H1 (cell line): ENCODE measurements around the gene PCCA. TPM values are rescaled to one million over a fixed set of nuclear protein-coding genes. Genes with fewer than 3 reads are reported as not detected.

ENCODE experiments used
- CTCF ChIA-PET: fragments of 300-600 bp; sonication (Branson Sonifier 250); formaldehyde crosslinking; loops from one replicate; lab custom pipeline; 2021; ENCODE audit not compliant: partially characterized antibody; lab: Charles Lee
- POLR2A ChIA-PET: fragments of 300-600 bp; sonication (Branson Sonifier 250); formaldehyde crosslinking; loops from one replicate; lab custom pipeline; 2021; ENCODE audit warnings: inconsistent platforms; ENCODE audit not compliant: partially characterized antibody; lab: Charles Lee
- DNase-seq, 2 experiments: peaks; one replicate each; pipeline versions ENCODE4 v3.0.0 to v3.0.0-alpha.2; 2010 to 2022; ENCODE audit warnings: low spot score in 2 of 2, low read depth in 1 of 2, mixed read lengths in 1 of 2
- FAIRE-seq: peaks from 2 replicates; lab custom pipeline; 2011; peaks lifted over from hg19 to GRCh38; lab: Jason Lieb, UNC
- H2AFZ ChIP-seq: 2 replicates; pipeline ENCODE4 v1.8.1; 2012; ENCODE audit warnings: low read length, inconsistent platforms
- H2AK5ac ChIP-seq: 2 replicates; pipeline ENCODE4 v1.6.1; 2013; ENCODE audit warnings: low read depth, low read length
- H2BK120ac ChIP-seq: replicated peaks from 2 replicates; pipeline ENCODE3; 2013; ENCODE audit warnings: low read depth, low read length, inconsistent platforms
- H2BK12ac ChIP-seq: 2 replicates; pipeline ENCODE4 v1.6.1; 2013; ENCODE audit warnings: low read depth, low read length
- H2BK15ac ChIP-seq: 2 replicates; pipeline ENCODE4 v1.6.1; 2013; ENCODE audit warnings: low read length
- H2BK20ac ChIP-seq: 2 replicates; pipeline ENCODE4 v1.6.1; 2013; ENCODE audit warnings: low read length
- H2BK5ac ChIP-seq: 2 replicates; pipeline ENCODE4 v1.6.1; 2013; ENCODE audit warnings: low read depth, low read length
- H3K14ac ChIP-seq: 2 replicates; pipeline ENCODE4 v1.6.1; 2013; ENCODE audit warnings: inconsistent platforms; ENCODE audit not compliant: insufficient read length
- H3K18ac ChIP-seq: 2 replicates; pipeline ENCODE4 v1.6.1; 2013; ENCODE audit warnings: low read length; ENCODE audit errors: extremely low read depth
- H3K23ac ChIP-seq: 2 replicates; pipeline ENCODE4 v1.6.1; 2013; ENCODE audit warnings: inconsistent platforms; ENCODE audit not compliant: insufficient read length
- H3K23me2 ChIP-seq: 2 replicates; pipeline ENCODE4 v1.6.1; 2013; ENCODE audit warnings: low read depth, low read length
- H3K27ac ChIP-seq: 2 replicates; pipeline ENCODE4 v1.6.1; 2011; ENCODE audit warnings: low read depth, low read length, inconsistent platforms
- H3K27me3 ChIP-seq, 4 experiments: replicated peaks in 1 of 4; 1 replicate in 1 of 4; 2 replicates in 3 of 4; pipeline versions ENCODE4 v1.6.1 to v1.8.1; 2011 to 2013; ENCODE audit warnings: low read length in 3 of 4, mild to moderate bottlenecking in 3 of 4, inconsistent platforms in 2 of 4, mixed read lengths in 2 of 4, moderate library complexity in 1 of 4; ENCODE audit not compliant: control insufficient read depth in 3 of 4, insufficient read depth in 3 of 4; ENCODE audit errors: extremely low read depth in 1 of 4
- H3K36me3 ChIP-seq, 4 experiments: 2 replicates each; pipeline versions ENCODE4 v1.6.1 to v1.8.1; 2011 to 2013; ENCODE audit warnings: mild to moderate bottlenecking in 4 of 4, low read length in 3 of 4, moderate library complexity in 2 of 4, control low read depth in 1 of 4, inconsistent platforms in 1 of 4; ENCODE audit not compliant: insufficient read depth in 4 of 4, control insufficient read depth in 2 of 4
- H3K4ac ChIP-seq: replicated peaks from 2 replicates; pipeline ENCODE3; 2013; ENCODE audit warnings: low read length, low read depth, mixed read lengths, inconsistent platforms; ENCODE audit not compliant: insufficient read length
- H3K4me1 ChIP-seq, 4 experiments: replicated peaks in 1 of 4; 1 replicate in 1 of 4; 2 replicates in 3 of 4; pipeline versions ENCODE4 v1.6.1 to v1.8.1; 2011 to 2013; ENCODE audit warnings: low read length in 3 of 4, inconsistent platforms in 2 of 4, mixed read lengths in 1 of 4; ENCODE audit not compliant: insufficient read depth in 4 of 4, control insufficient read depth in 3 of 4
- H3K4me2 ChIP-seq, 2 experiments: 2 replicates each; pipeline versions ENCODE4 v1.6.1 to v1.8.1; 2011 to 2013; ENCODE audit warnings: low read depth in 2 of 2, low read length in 2 of 2, control low read depth in 1 of 2, inconsistent platforms in 1 of 2, mild to moderate bottlenecking in 1 of 2; ENCODE audit not compliant: insufficient read depth in 1 of 2
- H3K4me3 ChIP-seq, 4 experiments: fragments of 200-600, 300-600 bp in 1 of 4; sonication (generic), shearing (Covaris generic), sonication (Bioruptor Twin) in 1 of 4; 2 replicates each; pipeline versions ENCODE4 v1.5.1 to v1.8.1; 2011 to 2016; ENCODE audit warnings: low read length in 4 of 4, low read depth in 3 of 4, control low read depth in 2 of 4, inconsistent platforms in 2 of 4, mild to moderate bottlenecking in 2 of 4, mixed read lengths in 1 of 4, moderate library complexity in 1 of 4; ENCODE audit not compliant: insufficient read depth in 2 of 4; ENCODE audit errors: extremely low read depth in 1 of 4
- H3K56ac ChIP-seq: replicated peaks from 2 replicates; pipeline ENCODE3; 2013; ENCODE audit warnings: low read depth, mild to moderate bottlenecking, mixed read lengths, low read length, inconsistent platforms; ENCODE audit not compliant: insufficient read length
- H3K79me1 ChIP-seq: 2 replicates; pipeline ENCODE4 v1.6.1; 2013; ENCODE audit warnings: low read depth, low read length, control low read depth
- H3K79me2 ChIP-seq, 2 experiments: 2 replicates each; pipeline versions ENCODE4 v1.6.1 to v1.8.1; 2012 to 2013; ENCODE audit warnings: low read length in 2 of 2, mild to moderate bottlenecking in 2 of 2, inconsistent platforms in 1 of 2; ENCODE audit not compliant: insufficient read depth in 2 of 2, control insufficient read depth in 1 of 2
- H3K9ac ChIP-seq, 4 experiments: replicated peaks in 1 of 4; 1 replicate in 1 of 4; 2 replicates in 3 of 4; pipeline versions ENCODE4 v1.6.1 to v1.8.1; 2011 to 2013; ENCODE audit warnings: low read depth in 3 of 4, low read length in 3 of 4, control low read depth in 2 of 4, mild to moderate bottlenecking in 2 of 4, moderate library complexity in 2 of 4, inconsistent platforms in 1 of 4; ENCODE audit errors: extremely low read depth in 1 of 4
- H3K9me3 ChIP-seq, 2 experiments: 2 replicates each; pipeline versions ENCODE4 v1.6.1 to v1.8.1; 2012 to 2013; ENCODE audit warnings: mild to moderate bottlenecking in 2 of 2, moderate library complexity in 2 of 2, control low read depth in 1 of 2, inconsistent platforms in 1 of 2, low read depth in 1 of 2, low read length in 1 of 2, mixed read lengths in 1 of 2; ENCODE audit not compliant: insufficient read depth in 2 of 2
- H4K20me1 ChIP-seq, 2 experiments: replicated peaks in 1 of 2; 2 replicates each; pipeline versions ENCODE3 to v1.8.1; 2011 to 2013; ENCODE audit warnings: inconsistent platforms in 2 of 2, low read length in 2 of 2, mild to moderate bottlenecking in 1 of 2; ENCODE audit not compliant: insufficient read depth in 2 of 2, control insufficient read depth in 1 of 2
- H4K5ac ChIP-seq: 2 replicates; pipeline ENCODE4 v1.6.1; 2013; ENCODE audit warnings: low read length, low read depth, mixed read lengths, inconsistent platforms; ENCODE audit not compliant: insufficient read length
- H4K8ac ChIP-seq: 2 replicates; pipeline ENCODE4 v1.8.0; 2013; ENCODE audit warnings: mild to moderate bottlenecking, moderate library complexity, low read length, inconsistent platforms; ENCODE audit not compliant: insufficient read depth; ENCODE audit errors: extremely low read depth
- H4K91ac ChIP-seq: replicated peaks from 2 replicates; pipeline ENCODE3; 2013; ENCODE audit warnings: low read length, mixed read lengths, inconsistent platforms; ENCODE audit not compliant: insufficient read length
- ATF2 ChIP-seq: IDR thresholded peaks from 2 replicates; pipeline ENCODE4 v1.6.1; 2012; ENCODE audit warnings: low read length, inconsistent platforms
- ATF3 ChIP-seq: IDR thresholded peaks from 2 replicates; pipeline ENCODE4 v1.6.1; 2011; ENCODE audit warnings: low read depth, mild to moderate bottlenecking, low read length; ENCODE audit not compliant: insufficient read depth
- JUND ChIP-seq: IDR thresholded peaks from 2 replicates; pipeline ENCODE4 v1.6.1; 2011; ENCODE audit warnings: mild to moderate bottlenecking, improper control_type of control experiment, low read length
- KDM1A ChIP-seq: fragments of 200-600, 300-600 bp; sonication (generic); IDR thresholded peaks from 2 replicates; pipeline ENCODE4 v1.7.1; 2016; ENCODE audit warnings: mild to moderate bottlenecking, low read length, borderline replicate concordance
- MAFK ChIP-seq: IDR thresholded peaks from 2 replicates; pipeline ENCODE4 v1.6.1; 2012; ENCODE audit warnings: low read depth, mild to moderate bottlenecking, improper control_type of control experiment, low read length
- RBBP5 ChIP-seq: IDR thresholded peaks from 2 replicates; pipeline ENCODE4 v1.7.1; 2012; ENCODE audit warnings: low read depth, mild to moderate bottlenecking, inconsistent platforms, low read length, moderate library complexity, borderline replicate concordance
- RXRA ChIP-seq: IDR thresholded peaks from 2 replicates; pipeline ENCODE4 v1.6.1; 2011; ENCODE audit warnings: low read depth, mild to moderate bottlenecking, low read length, moderate library complexity; ENCODE audit not compliant: insufficient read depth
- SIX5 ChIP-seq: IDR thresholded peaks from 2 replicates; pipeline ENCODE4 v1.6.1; 2011; ENCODE audit warnings: mild to moderate bottlenecking, low read depth, low read length
- SP1 ChIP-seq: IDR thresholded peaks from 2 replicates; pipeline ENCODE4 v1.6.1; 2011; ENCODE audit warnings: low read depth, low read length
- TBP ChIP-seq: IDR thresholded peaks from 2 replicates; pipeline ENCODE4 v1.6.1; 2011; ENCODE audit warnings: low read depth, low read length, improper control_type of control experiment
- TEAD4 ChIP-seq: IDR thresholded peaks from 2 replicates; pipeline ENCODE4 v1.6.1; 2012; ENCODE audit warnings: low read depth, low read length, inconsistent platforms, mixed read lengths
- ZNF274 ChIP-seq: IDR thresholded peaks from 2 replicates; pipeline ENCODE4 v1.7.0; 2012; ENCODE audit warnings: low read length, borderline replicate concordance; ENCODE audit errors: extremely low read depth
- WGBS, 2 experiments: shearing (Covaris generic) in 1 of 2; methylation state at CpG; one replicate each; pipeline versions ENCODE4 v1.1.6 to v1.1.7; 2013 to 2015; ENCODE audit warnings: low lambda C conversion rate in 2 of 2, mixed read lengths in 2 of 2, inconsistent platforms in 1 of 2, low coverage in 1 of 2, missing lambda C conversion rate in 1 of 2; ENCODE audit not compliant: insufficient replicate concordance in 2 of 2, insufficient coverage in 1 of 2, insufficient read length in 1 of 2; ENCODE audit errors: extremely low coverage in 1 of 2, missing lambda C conversion rate in 1 of 2; 5-methylcytosine and 5-hydroxymethylcytosine counted together
- polyA plus RNA-seq, 7 experiments: library from polyadenylated mRNA; depleted of rRNA in 3 of 7; stranded (reverse) in 5 of 7; unstranded in 2 of 7; fragments of >200 nt in 5 of 7; fragments of 200-250 nt in 2 of 7; gene quantifications; 1 replicate in 5 of 7; 2 replicates in 1 of 7; 4 replicates in 1 of 7; pipeline versions ENCODE4 v1.2.1 to v1.2.3, GENCODE V29; 2011 to 2013; ENCODE audit warnings: missing spikeins in 2 of 7, mixed read lengths in 2 of 7
- total RNA-seq: library from RNA; stranded (reverse); fragmentation: NEBNext Ultra II Directional; extraction: Animal tissue kit (Norgen Biotek cat#: 25700); gene quantifications from 2 replicates; pipeline ENCODE4 v1.2.1, GENCODE V29; 2021

The PCCA gene
- total and polyA plus RNA-seq, 2 of the 8 experiments (the other 6 are each of a cell fraction or from before 2014, with no cell fraction given), result 18.4 to 49.8 TPM

GRCh38 chr13:100519626-100520025, 430.7 kb downstream of the PCCA start:
- no peaks in the 10 kb centered on the region for H3K79me1 ChIP-seq
- 90% methylated on average over 9 of the region's 9 CpGs; no CpG with 5 or more reads in 1 of the 2 experiments for WGBS, 2 experiments
- H3K23me2 ChIP-seq, result no peaks in the 10 kb centered on the region
- no peaks in the 10 kb centered on the region for H3K36me3 ChIP-seq
- FAIRE-seq (no peak), DNase-seq (no peak)
- no peak overlapping the region for H3K23ac ChIP-seq
- 0 out of 2 replicates have a peak overlapping the region, but pooled peaks have one; percentile 7 for H3K18ac ChIP-seq
- H3K79me2 ChIP-seq, result no peaks in the 10 kb centered on the region
- no peak overlapping the region for H4K5ac ChIP-seq
- no peak overlapping the region for H2BK20ac ChIP-seq
- H2BK120ac ChIP-seq, result no peak overlapping the region
- H3K14ac ChIP-seq, result no peak overlapping the region
- H3K9me3 ChIP-seq, result no peaks in the 10 kb centered on the region
- H3K4me2 ChIP-seq, result no peak overlapping the region
- no peaks in the 10 kb centered on the region for H4K20me1 ChIP-seq
- H2BK5ac ChIP-seq, result no peak overlapping the region
- POLR2A ChIA-PET, result interaction anchor here (1.1 kb wide), 1 partner anchor 14 kb away, joined by 4 read pairs; no protein-coding TSS in a partner anchor
- no peak overlapping the region for H3K9ac ChIP-seq
- no peak overlapping the region for H4K8ac ChIP-seq
- H3K56ac ChIP-seq, result no peak overlapping the region
- no peak overlapping the region for H3K4ac ChIP-seq
- H3K27ac ChIP-seq, result no peak overlapping the region
- peak overlapping the region; percentile 76 for H4K91ac ChIP-seq
- H2BK12ac ChIP-seq, result peak overlapping the region; percentile 82; the same call in 1 of the 2 replicates
- H2AK5ac ChIP-seq, result peak overlapping the region; percentile 30; the same call in 1 of the 2 replicates
- H3K27me3 ChIP-seq, result no peaks in the 10 kb centered on the region
- peaks cover 0 to 15% (median 8%) of the 10 kb centered on the region in 4 experiments; a peak in 6 of 7 replicates for H3K4me1 ChIP-seq
- no peak overlapping the region for H3K4me3 ChIP-seq
- CTCF ChIA-PET, result interaction anchor here (1.9 kb wide), 1 partner anchor 9 kb away, joined by 7 read pairs; no protein-coding TSS in a partner anchor
- H2BK15ac ChIP-seq, result peak overlapping the region; percentile 32; the same call in 1 of the 2 replicates
- H2AFZ ChIP-seq, result no peak overlapping the region
- TF ChIP-seq MAFK (no peak), RXRA (no peak), ZNF274 (no peak), TEAD4 (no peak), TBP (no peak), ATF3 (no peak), KDM1A (no peak), JUND (no peak), SP1 (no peak), SIX5 (no peak), ATF2 (no peak), RBBP5 (no peak)
